HEK293 (cell line): ENCODE data around the gene TLE2.

Experiments
- CTCF ChIA-PET: fragments of 350-600 bp; formaldehyde crosslinking; extraction: SDS; loops from one replicate; lab custom pipeline; 2021; ENCODE audit warnings: antibody characterized with exemption; lab: Yijun Ruan, JAX
- POLR2A ChIA-PET: fragments of 300-600 bp; formaldehyde crosslinking; extraction: SDS; loops from one replicate; lab custom pipeline; 2020; ENCODE audit warnings: antibody characterized with exemption, inconsistent platforms; lab: Yijun Ruan, JAX
- H3K27ac ChIP-seq: fragments of 200-500 bp; sonication (Bioruptor generic); 2 replicates; pipeline ENCODE4 v1.5.1; 2014; ENCODE audit warnings: low read depth, low read length, control low read depth, inconsistent platforms; ENCODE audit errors: extremely low read depth
- H3K36me3 ChIP-seq, 2 experiments: fragments of 200-500 bp in 1 of 2; sonication (Bioruptor generic) in 1 of 2; 1 replicate in 1 of 2; 2 replicates in 1 of 2; pipeline ENCODE4 v1.5.1; 2014 to 2017; ENCODE audit warnings: inconsistent platforms in 2 of 2, low read length in 2 of 2; ENCODE audit not compliant: control insufficient read depth in 2 of 2, insufficient read depth in 1 of 2
- H3K4me1 ChIP-seq: fragments of 200-500 bp; sonication (Bioruptor generic); 2 replicates; pipeline ENCODE4 v1.5.1; 2014; ENCODE audit warnings: mild to moderate bottlenecking, low read length, inconsistent platforms; ENCODE audit not compliant: control insufficient read depth, insufficient read depth
- H3K4me3 ChIP-seq: 2 replicates; pipeline ENCODE4 v1.5.1; 2011; ENCODE audit warnings: low read depth, mild to moderate bottlenecking, control low read depth, low read length, moderate library complexity
- H3K9me3 ChIP-seq: fragments of 200-500 bp; sonication (Bioruptor generic); 2 replicates; pipeline ENCODE4 v1.5.1; 2014; ENCODE audit warnings: low read depth, low read length, inconsistent platforms; ENCODE audit not compliant: control insufficient read depth, insufficient read depth
- GLIS1 ChIP-seq: fragments of 450-650 bp; formaldehyde crosslinking; IDR thresholded peaks from 2 replicates; pipeline ENCODE4 v1.5.1; 2016; ENCODE audit warnings: missing biosample characterization, missing genetic modification characterization
- GLIS2 ChIP-seq: fragments of 450-650 bp; formaldehyde crosslinking; IDR thresholded peaks from 2 replicates; pipeline ENCODE4 v1.5.1; 2016; ENCODE audit warnings: missing biosample characterization, missing genetic modification characterization
- KLF16 ChIP-seq: fragments of 450-650 bp; formaldehyde crosslinking; IDR thresholded peaks from 2 replicates; pipeline ENCODE4 v1.5.1; 2017; ENCODE audit warnings: missing biosample characterization, missing genetic modification characterization
- PATZ1 ChIP-seq: fragments of 450-650 bp; formaldehyde crosslinking; IDR thresholded peaks from 2 replicates; pipeline ENCODE4 v1.5.1; 2016; ENCODE audit warnings: missing biosample characterization, missing genetic modification characterization
- SP2 ChIP-seq: fragments of 450-650 bp; formaldehyde crosslinking; IDR thresholded peaks from 2 replicates; pipeline ENCODE4 v1.5.1; 2016; ENCODE audit warnings: missing biosample characterization, missing genetic modification characterization
- YY1 ChIP-seq: fragments of 450-650 bp; formaldehyde crosslinking; IDR thresholded peaks from 2 replicates; pipeline ENCODE4 v1.5.1; 2018; ENCODE audit warnings: missing biosample characterization, missing genetic modification characterization
- ZBTB10 ChIP-seq: fragments of 450-650 bp; formaldehyde crosslinking; IDR thresholded peaks from 2 replicates; pipeline ENCODE4 v1.5.1; 2016; ENCODE audit warnings: missing biosample characterization, missing genetic modification characterization
- ZBTB20 ChIP-seq: fragments of 450-650 bp; formaldehyde crosslinking; IDR thresholded peaks from 2 replicates; pipeline ENCODE4 v1.5.1; 2016; ENCODE audit warnings: missing biosample characterization, missing genetic modification characterization
- ZBTB26 ChIP-seq: fragments of 450-650 bp; formaldehyde crosslinking; optimal IDR thresholded peaks from 2 replicates; pipeline ENCODE3; 2016; ENCODE audit warnings: missing biosample characterization, mild to moderate bottlenecking, missing genetic modification characterization
- ZBTB48 ChIP-seq: fragments of 450-650 bp; formaldehyde crosslinking; IDR thresholded peaks from 2 replicates; pipeline ENCODE4 v1.5.1; 2016; ENCODE audit warnings: missing biosample characterization, missing genetic modification characterization
- ZEB2 ChIP-seq: fragments of 450-650 bp; formaldehyde crosslinking; IDR thresholded peaks from 2 replicates; pipeline ENCODE4 v1.5.1; 2016; ENCODE audit warnings: missing biosample characterization, missing genetic modification characterization
- ZFHX2 ChIP-seq: fragments of 450-650 bp; formaldehyde crosslinking; conservative IDR thresholded peaks from 2 replicates; pipeline ENCODE4 v1.5.1; 2016; ENCODE audit warnings: missing biosample characterization, missing genetic modification characterization
- ZIC2 ChIP-seq: fragments of 450-650 bp; formaldehyde crosslinking; IDR thresholded peaks from 2 replicates; pipeline ENCODE4 v1.5.1; 2016; ENCODE audit warnings: missing biosample characterization, missing genetic modification characterization
- ZNF133 ChIP-seq: fragments of 450-650 bp; formaldehyde crosslinking; IDR thresholded peaks from 2 replicates; pipeline ENCODE4 v1.5.1; 2016; ENCODE audit warnings: missing biosample characterization, missing genetic modification characterization
- ZNF266 ChIP-seq: fragments of 450-650 bp; formaldehyde crosslinking; IDR thresholded peaks from 2 replicates; pipeline ENCODE4 v1.5.1; 2016; ENCODE audit warnings: missing biosample characterization, missing genetic modification characterization, low read depth
- ZNF292 ChIP-seq: fragments of 450-650 bp; formaldehyde crosslinking; IDR thresholded peaks from 2 replicates; pipeline ENCODE4 v1.5.1; 2016; ENCODE audit warnings: low read depth, missing biosample characterization, missing genetic modification characterization, borderline replicate concordance
- ZNF335 ChIP-seq: fragments of 450-650 bp; formaldehyde crosslinking; conservative IDR thresholded peaks from 2 replicates; pipeline ENCODE4 v1.5.1; 2016; ENCODE audit warnings: missing biosample characterization, missing genetic modification characterization
- ZNF704 ChIP-seq: fragments of 450-650 bp; formaldehyde crosslinking; IDR thresholded peaks from 2 replicates; pipeline ENCODE4 v1.5.1; 2016; ENCODE audit warnings: missing biosample characterization, missing genetic modification characterization
- ZNF785 ChIP-seq: fragments of 450-650 bp; formaldehyde crosslinking; IDR thresholded peaks from 2 replicates; pipeline ENCODE4 v1.5.1; 2016; ENCODE audit warnings: missing biosample characterization, missing genetic modification characterization
- TF ChIP-seq, protein P1 (sequence below): fragments of 450-650 bp; formaldehyde crosslinking; IDR thresholded peaks from 2 replicates; pipeline ENCODE4 v1.5.1; 2017; ENCODE audit warnings: missing biosample characterization, missing genetic modification characterization
- TF ChIP-seq, protein P2 (sequence below): fragments of 450-650 bp; formaldehyde crosslinking; IDR thresholded peaks from 2 replicates; pipeline ENCODE4 v1.5.1; 2017; ENCODE audit warnings: missing biosample characterization, mild to moderate bottlenecking, missing genetic modification characterization, moderate library complexity
- TF ChIP-seq, protein P3 (sequence below): fragments of 450-650 bp; formaldehyde crosslinking; IDR thresholded peaks from 2 replicates; pipeline ENCODE4 v1.5.0; 2017; ENCODE audit warnings: missing biosample characterization, missing genetic modification characterization, borderline replicate concordance

The TLE2 gene

DNA sequence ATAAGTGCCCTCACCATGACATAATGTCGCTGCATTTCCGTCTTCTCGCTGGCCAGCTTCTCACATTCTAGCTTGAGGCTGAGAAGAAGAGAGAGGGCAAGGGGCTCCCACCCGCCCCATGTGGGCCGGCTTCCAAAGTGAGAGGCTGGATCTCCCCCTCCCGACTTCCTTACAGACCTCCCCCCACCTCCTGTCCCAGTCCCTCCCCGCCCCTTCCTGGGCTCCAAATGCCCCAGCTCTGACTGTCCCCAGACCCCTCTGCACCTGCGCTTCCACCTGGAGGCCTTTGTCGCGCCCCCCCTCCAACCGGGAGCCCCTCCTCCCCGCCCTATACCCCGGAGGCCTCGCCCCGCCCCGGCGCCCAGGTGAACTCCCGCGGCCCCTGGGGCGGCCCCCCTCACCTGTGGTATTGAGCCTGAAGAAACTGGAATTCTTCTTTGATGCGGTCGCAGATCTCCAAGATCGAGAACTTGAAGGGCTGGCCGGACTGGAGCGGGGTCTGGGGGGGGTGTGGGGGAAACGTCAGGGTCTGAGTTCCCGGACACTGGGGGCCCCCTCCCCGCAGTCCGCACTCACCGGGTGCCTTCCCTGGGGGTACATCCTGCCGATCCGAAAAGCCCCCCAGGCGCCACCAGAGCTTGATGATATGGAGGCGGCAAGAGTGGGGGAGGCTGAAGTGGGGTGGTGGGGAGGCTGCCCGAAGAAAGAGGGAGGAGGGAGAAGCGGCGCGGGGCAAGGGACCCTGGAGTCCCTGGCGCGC, 595 bp downstream of the TLE2 start:
- POLR2A ChIA-PET: interaction anchor here (0.9 kb wide), 1 partner anchor 24 kb away, joined by 4 read pairs; no protein-coding TSS in a partner anchor
- H3K27ac ChIP-seq: no peak overlapping the region
- TF ChIP-seq YY1 (tag by site-specific recombination) (no peak), GLIS2 (tag by site-specific recombination) (peak; percentile 78), ZNF133 (tag by site-specific recombination) (no peak), ZNF785 (no peak), ZBTB48 (tag by site-specific recombination) (no peak), ZFHX2 (tag by site-specific recombination) (peak; percentile 30; the same call in 1 of the 2 replicates), ZNF292 (tag by site-specific recombination) (no peak), ZBTB20 (tag by site-specific recombination) (no peak), GLIS1 (peak; percentile 63), ZBTB26 (tag by site-specific recombination) (peak; percentile 52), ZNF266 (tag by site-specific recombination) (no peak), SP2 (tag by site-specific recombination) (0 out of 2 replicates have a peak, but pooled peaks have one; percentile 11), ZNF335 (tag by site-specific recombination) (peak; percentile 68), ZIC2 (tag by site-specific recombination) (peak; percentile 29; the same call in 1 of the 2 replicates), PATZ1 (tag by site-specific recombination) (peak; percentile 62), ZEB2 (tag by site-specific recombination) (0 out of 2 replicates have a peak, but pooled peaks have one; percentile 23), ZBTB10 (tag by site-specific recombination) (peak; percentile 35; the same call in 1 of the 2 replicates), KLF16 (tag by site-specific recombination) (no peak), ZNF704 (tag by site-specific recombination) (no peak)
- TF ChIP-seq, protein P1, sequence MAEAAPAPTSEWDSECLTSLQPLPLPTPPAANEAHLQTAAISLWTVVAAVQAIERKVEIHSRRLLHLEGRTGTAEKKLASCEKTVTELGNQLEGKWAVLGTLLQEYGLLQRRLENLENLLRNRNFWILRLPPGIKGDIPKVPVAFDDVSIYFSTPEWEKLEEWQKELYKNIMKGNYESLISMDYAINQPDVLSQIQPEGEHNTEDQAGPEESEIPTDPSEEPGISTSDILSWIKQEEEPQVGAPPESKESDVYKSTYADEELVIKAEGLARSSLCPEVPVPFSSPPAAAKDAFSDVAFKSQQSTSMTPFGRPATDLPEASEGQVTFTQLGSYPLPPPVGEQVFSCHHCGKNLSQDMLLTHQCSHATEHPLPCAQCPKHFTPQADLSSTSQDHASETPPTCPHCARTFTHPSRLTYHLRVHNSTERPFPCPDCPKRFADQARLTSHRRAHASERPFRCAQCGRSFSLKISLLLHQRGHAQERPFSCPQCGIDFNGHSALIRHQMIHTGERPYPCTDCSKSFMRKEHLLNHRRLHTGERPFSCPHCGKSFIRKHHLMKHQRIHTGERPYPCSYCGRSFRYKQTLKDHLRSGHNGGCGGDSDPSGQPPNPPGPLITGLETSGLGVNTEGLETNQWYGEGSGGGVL: peak; percentile 82
- TF ChIP-seq, protein P2, sequence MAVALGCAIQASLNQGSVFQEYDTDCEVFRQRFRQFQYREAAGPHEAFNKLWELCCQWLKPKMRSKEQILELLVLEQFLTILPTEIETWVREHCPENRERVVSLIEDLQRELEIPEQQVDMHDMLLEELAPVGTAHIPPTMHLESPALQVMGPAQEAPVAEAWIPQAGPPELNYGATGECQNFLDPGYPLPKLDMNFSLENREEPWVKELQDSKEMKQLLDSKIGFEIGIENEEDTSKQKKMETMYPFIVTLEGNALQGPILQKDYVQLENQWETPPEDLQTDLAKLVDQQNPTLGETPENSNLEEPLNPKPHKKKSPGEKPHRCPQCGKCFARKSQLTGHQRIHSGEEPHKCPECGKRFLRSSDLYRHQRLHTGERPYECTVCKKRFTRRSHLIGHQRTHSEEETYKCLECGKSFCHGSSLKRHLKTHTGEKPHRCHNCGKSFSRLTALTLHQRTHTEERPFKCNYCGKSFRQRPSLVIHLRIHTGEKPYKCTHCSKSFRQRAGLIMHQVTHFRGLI (tag by site-specific recombination): no peak
- TF ChIP-seq, protein P3, sequence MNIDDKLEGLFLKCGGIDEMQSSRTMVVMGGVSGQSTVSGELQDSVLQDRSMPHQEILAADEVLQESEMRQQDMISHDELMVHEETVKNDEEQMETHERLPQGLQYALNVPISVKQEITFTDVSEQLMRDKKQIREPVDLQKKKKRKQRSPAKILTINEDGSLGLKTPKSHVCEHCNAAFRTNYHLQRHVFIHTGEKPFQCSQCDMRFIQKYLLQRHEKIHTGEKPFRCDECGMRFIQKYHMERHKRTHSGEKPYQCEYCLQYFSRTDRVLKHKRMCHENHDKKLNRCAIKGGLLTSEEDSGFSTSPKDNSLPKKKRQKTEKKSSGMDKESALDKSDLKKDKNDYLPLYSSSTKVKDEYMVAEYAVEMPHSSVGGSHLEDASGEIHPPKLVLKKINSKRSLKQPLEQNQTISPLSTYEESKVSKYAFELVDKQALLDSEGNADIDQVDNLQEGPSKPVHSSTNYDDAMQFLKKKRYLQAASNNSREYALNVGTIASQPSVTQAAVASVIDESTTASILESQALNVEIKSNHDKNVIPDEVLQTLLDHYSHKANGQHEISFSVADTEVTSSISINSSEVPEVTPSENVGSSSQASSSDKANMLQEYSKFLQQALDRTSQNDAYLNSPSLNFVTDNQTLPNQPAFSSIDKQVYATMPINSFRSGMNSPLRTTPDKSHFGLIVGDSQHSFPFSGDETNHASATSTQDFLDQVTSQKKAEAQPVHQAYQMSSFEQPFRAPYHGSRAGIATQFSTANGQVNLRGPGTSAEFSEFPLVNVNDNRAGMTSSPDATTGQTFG (tag by site-specific recombination): no peak
- TF ChIP-seq, all 188 proteins: peak for 11
- no peaks in the 10 kb centered on the region for H3K36me3 ChIP-seq
- no peaks in the 10 kb centered on the region for H3K9me3 ChIP-seq
- no peaks in the 10 kb centered on the region; the same call in 1 of the 2 replicates for H3K4me1 ChIP-seq
- CTCF ChIA-PET: interaction anchor here (0.5 kb wide), 1 partner anchor 133 kb away, joined by 4 read pairs; no protein-coding TSS in a partner anchor
- peak overlapping the region; percentile 34 for H3K4me3 ChIP-seq
